Activated effector memory CD4-positive, alpha-beta T cell treated with Interleukin-2 at 50 U/mL for 16 hours (primary cell): ENCODE results near the gene CLCN6.

ENCODE experiments used
- DNase-seq: peaks from one replicate; pipeline ENCODE4 v3.0.0-alpha.2; 2020

The CLCN6 gene

GRCh38 chr1:11833497-11833896, 27.5 kb downstream of the CLCN6 start:
- no peak for DNase-seq

GRCh38 chr1:11833900-11834299, 27.9 kb downstream of the CLCN6 start:
- DNase-seq, result no peak

DNA sequence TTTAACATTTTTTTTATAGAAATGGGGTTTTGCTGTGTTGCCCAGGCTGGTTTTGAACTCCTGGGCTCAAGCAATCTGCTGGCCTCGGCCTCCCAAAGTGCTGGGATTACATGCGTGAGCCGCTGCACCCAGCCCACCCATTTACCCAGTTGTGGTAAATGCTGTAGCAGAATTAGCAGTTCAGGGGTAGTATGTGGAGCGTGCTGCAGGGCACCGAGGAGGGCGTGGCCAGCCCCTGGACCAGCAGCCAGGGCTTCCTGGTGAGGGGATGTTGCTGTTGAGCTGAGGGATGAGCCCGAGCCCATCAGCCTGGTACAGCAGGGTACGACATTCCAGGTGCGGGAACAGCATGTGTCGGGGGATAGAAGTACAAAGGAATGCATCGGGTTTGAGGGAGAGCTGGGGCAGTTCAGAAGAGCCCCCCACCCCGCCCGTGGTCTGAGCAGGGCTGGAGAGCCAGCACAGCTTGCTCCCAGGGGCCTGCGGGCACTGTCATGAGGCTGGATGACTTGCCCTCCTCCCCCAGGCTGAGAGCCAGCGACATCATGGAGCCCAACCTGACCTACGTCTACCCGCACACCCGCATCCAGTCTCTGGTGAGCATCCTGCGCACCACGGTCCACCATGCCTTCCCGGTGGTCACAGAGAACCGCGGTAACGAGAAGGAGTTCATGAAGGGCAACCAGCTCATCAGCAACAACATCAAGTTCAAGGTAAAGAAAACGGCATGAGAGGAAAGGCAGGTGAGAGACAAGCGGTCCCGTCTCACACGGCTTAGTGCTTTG, 29.6 kb downstream of the CLCN6 start:
- no peak for DNase-seq

GRCh38 chr1:11836955-11837766, 31.2 kb downstream of the CLCN6 start:
- no peak for DNase-seq

DNA sequence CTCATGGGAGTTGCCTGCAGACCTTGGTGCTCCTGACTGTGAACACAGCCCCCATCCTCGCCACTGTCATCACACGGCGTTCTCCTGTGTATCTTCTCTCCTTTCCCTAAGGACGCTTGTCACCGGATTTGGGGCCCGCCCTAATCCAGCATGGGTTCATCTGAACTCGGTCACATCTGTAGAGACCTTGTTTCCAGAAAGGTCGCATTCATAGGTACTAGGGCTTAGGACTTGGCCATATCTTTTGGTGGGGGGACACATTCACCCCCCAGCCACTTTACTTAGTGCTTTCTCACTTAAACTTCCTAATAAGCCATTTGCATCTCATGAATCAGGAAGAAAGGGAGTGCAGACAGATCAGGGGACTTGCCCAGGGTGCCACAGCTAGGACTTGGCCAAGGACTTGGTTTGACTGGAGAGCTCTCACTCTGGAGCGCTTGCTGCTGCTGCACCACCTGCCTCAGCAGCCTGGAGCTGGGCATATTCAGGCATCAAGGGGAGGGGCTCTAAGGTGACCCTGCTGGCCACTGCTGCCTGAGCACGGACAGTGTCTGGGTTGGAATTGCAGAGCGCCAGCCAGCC, 31.9 kb downstream of the CLCN6 start:
- DNase-seq, result no peak

DNA sequence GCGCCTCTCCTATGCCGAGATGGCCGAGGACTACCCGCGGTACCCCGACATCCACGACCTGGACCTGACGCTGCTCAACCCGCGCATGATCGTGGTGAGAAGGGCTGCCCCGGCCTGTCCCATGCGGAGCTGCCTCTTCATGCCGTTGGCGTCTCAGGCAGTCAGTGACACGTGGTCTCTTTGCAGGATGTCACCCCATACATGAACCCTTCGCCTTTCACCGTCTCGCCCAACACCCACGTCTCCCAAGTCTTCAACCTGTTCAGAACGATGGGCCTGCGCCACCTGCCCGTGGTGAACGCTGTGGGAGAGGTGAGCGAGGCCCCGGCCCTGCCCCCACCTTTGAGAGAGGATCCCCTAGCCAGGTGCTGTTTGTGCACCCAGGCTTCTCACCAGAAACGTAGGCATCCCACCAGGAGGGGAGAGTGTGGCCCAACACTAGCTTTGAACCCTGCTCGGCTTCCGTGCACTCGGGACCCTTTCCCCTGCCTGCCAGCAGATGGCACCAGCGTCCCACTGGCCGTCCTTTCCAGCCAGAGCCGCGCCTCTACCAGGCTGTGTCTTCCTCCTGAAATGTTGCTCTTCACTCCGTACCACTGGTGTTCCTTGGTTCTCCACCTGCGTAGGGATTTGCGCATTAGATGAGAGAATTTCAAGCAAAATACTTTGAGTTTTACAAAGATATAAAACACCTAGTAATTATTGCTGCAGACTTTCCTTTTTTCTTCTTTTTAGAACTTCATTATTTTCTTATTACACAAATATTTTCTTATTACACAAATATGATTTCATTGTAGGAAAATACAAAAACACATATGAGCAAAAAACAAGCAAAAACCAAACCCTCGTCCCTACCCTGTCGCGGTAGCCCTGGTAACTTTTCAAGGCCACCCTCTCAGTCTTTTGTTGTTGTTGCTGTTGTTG, 32.6 kb downstream of the CLCN6 start:
- DNase-seq, result peak; percentile 53

GRCh38 chr1:11839727-11840705, 34.0 kb downstream of the CLCN6 start:
- no peak for DNase-seq

GRCh38 chr1:11841245-11842153, 35.5 kb downstream of the CLCN6 start:
- DNase-seq, result no peak

- DNase-seq, result no peak
Observed at GRCh38 chr1:11842154-11843041, 36.4 kb downstream of the CLCN6 start.

- no peak for DNase-seq
Observed at GRCh38 chr1:11845641-11846335, 39.8 kb downstream of the CLCN6 start.

- DNase-seq, result no peak
Observed at GRCh38 chr1:11847667-11848372, 41.8 kb downstream of the CLCN6 start, which contains the start of gene NPPA. Gene NPPA, minus strand, starts transcription at chr1:11847783. Its CDS starts 99 bp downstream, at chr1:11847684.

DNA sequence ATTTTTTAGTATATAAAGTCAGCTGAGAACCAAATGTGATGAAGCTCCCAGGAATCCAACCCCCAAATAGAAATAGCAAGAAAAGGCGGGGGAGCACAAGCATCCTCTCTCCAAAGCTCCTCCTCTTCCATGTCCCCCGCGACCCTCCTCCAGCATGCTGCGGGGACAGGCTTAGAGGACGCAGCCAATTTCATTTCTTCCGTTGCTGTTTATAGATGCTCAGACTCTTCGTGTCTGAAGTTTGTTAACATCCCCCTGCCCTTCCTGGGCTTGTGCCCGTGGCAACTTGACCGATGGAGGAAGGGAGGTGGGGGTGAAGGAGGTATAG, 42.3 kb downstream of the CLCN6 start:
- no peak for DNase-seq

DNA sequence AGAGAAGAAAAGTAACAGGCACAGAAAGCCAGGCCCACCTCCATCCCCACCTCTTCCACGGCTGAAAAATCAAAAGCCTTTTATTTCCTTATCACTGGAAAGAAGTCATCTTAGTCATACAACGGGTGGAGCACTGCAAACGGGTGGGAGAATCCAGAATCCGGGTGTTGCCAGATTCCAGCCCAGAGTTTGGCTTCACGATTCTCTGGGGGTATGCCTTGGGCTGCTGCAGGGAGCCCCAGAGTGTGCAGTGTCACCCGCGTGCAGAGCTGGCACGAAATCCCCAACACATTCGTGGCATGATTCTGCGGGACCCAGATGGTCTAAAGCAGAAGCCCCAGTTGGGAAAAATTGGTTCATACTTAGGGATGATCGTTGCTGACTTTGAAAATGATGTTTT, 44.2 kb downstream of the CLCN6 start:
- no peak for DNase-seq

DNA sequence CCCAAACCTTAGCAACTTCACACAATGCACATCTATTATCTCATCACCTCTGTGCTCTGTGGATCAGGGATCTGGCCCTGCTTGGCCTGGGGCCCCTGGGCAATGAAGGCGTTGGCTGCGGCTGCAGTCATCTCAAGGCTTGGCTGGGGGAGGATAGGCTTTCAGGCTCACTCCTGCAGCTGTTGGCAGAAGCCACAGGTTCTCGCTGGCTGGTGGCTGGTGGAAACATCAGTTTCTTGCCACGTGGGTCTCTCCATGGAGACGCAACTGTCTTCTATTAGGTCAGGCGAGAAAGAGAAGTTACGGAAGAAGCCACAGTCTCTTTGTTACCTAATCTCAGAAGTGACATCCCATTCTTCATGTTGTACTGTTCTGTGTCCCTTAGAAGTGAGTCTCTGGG, 45.2 kb downstream of the CLCN6 start:
- no peak for DNase-seq

DNA sequence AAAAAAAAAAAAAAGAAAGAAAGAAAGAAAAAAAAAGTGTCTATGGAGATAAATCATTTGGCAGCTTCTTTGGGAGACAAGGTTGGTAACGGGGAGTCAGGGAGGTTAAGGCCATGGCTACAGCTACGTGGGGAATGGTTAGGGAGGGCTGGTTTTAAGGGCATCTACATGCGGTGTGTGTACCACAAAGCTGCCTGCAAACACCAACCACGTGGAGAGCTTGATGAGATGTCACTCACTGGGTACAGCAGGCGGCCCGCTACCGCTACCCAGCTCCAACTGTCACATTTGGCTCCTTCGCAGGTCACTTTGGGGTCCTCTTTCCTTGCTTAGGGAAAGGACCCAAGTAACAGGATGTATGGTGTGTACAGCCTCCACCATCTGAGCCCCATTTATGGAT, 48.5 kb downstream of the CLCN6 start:
- no peak for DNase-seq

- DNase-seq, result no peak
Observed at GRCh38 chr1:11855430-11855829, 49.4 kb downstream of the CLCN6 start.

DNA sequence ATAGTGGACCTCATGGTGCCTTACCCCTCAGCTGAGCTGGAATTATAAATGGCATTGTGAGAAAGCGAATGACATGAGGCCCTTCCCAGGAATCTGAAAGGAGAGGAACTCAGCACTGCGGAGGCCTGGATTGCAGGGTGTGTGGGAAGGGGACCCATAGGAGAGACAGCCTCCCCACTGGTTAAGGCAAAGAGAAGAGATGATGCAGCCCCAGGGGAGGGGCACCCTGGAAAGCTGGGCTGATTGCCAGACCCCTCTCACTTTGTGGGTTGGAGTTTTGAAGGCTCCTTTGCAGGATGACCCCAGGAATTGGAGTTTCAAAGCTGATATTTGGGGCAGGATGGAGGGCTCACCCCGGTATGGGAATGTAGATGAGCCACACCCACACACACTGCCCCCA, 50.7 kb downstream of the CLCN6 start:
- no peak for DNase-seq
